ENCODE measurements around the gene MRPS27.

MRPS27 gene

GRCh38 chr5:72206994-72207393 lies 113.0 kb downstream of the MRPS27 start:
- in situ Hi-C loops (cut with MboI; ENCODE audit: low sequenced_read_pairs) = no loop called here

DNA sequence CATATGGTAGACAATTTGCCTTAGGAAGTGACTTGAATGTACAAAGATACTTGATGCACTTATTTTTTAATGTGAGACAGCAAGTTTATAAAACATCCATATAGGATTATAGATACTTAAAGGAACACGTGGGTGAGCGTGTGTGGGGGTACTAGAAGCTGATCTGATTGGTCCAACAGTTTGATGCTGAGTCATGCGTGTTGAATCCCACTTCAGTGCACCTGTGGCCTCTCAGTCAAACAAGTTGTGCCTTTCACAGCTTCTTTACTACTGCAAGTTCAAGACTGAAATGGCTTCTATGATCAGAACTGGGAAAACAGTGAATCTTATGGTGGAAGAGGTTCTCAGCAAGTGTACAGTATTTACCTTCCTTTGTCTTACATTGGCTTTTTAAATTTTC lies 113.9 kb downstream of the MRPS27 start:
- in situ Hi-C loops (cut with MboI; ENCODE audit: low sequenced_read_pairs) = no loop called here

- in situ Hi-C loops (cut with MboI; ENCODE audit: low sequenced_read_pairs) = no loop called here
Measured at GRCh38 chr5:72205431-72206009, 114.5 kb downstream of the MRPS27 start.

GRCh38 chr5:72204946-72205345 lies 115.1 kb downstream of the MRPS27 start:
- in situ Hi-C loops (cut with MboI; ENCODE audit: low sequenced_read_pairs) = no loop called here

GRCh38 chr5:72203251-72203845 lies 116.7 kb downstream of the MRPS27 start:
- in situ Hi-C loops (cut with MboI; ENCODE audit: low sequenced_read_pairs) = no loop called here

DNA sequence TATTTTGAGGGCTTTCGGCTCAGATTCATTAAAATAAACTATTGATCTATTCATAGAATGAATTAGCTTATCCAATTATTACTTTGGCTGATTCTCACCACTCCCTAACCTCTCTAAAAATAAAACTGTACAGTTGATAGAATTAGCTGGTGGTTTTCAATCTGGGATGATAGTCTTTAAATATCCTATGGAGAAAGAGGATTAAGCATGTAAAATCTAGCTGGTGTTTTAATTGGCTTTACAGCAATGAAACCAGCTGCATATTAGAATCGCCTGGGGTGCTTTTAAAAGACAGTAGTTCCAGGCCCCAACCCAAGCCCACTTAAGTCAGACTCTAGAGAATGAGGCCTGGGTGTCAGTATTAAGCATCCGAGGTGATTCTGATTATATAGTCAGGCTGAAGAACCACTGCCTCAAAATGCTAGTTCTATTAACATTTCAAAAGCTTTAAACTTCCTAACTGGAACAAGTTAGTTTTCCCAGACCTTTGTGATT lies 117.7 kb downstream of the MRPS27 start:
- in situ Hi-C loops (cut with MboI; ENCODE audit: low sequenced_read_pairs) = no loop called here

- in situ Hi-C loops (cut with MboI; ENCODE audit: low sequenced_read_pairs) = no loop called here
Measured at GRCh38 chr5:72199681-72200080, 120.4 kb downstream of the MRPS27 start.

DNA sequence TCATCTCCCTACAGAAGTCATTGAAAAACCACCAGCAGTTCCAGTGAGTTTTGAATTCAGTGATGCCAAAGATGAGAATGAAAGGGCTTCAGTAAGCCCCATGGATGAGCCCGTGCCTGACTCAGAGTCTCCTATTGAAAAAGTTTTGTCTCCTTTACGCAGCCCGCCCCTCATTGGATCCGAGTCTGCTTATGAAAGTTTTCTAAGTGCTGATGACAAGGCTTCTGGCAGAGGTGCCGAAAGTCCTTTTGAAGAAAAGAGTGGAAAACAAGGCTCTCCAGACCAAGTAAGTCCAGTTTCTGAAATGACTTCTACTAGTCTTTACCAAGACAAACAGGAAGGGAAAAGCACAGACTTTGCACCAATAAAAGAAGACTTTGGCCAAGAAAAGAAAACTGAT lies 122.6 kb downstream of the MRPS27 start:
- in situ Hi-C loops (cut with MboI; ENCODE audit: low sequenced_read_pairs) = no loop called here

DNA sequence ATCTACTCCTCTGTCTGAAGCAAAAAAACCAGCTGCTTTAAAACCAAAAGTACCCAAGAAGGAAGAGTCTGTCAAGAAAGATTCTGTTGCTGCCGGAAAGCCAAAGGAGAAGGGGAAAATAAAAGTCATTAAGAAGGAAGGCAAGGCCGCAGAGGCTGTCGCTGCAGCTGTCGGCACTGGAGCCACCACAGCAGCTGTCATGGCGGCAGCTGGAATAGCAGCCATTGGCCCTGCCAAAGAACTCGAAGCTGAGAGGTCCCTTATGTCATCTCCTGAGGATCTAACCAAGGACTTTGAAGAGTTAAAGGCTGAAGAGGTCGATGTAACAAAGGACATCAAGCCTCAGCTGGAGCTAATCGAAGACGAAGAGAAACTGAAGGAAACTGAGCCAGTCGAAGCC lies 124.5 kb downstream of the MRPS27 start:
- in situ Hi-C loops (cut with MboI; ENCODE audit: low sequenced_read_pairs) = no loop called here

DNA sequence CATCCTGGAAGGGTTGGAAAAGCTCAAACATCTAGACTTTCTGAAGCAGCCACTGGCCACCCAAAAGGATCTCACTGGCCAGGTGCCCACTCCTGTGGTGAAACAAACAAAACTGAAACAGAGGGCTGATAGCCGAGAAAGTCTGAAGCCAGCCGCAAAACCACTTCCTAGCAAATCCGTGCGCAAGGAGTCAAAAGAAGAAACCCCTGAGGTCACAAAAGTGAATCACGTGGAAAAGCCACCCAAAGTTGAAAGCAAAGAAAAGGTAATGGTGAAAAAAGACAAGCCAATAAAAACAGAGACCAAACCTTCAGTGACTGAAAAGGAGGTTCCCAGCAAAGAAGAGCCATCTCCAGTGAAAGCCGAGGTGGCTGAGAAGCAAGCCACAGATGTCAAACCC lies 125.2 kb downstream of the MRPS27 start:
- in situ Hi-C loops (cut with MboI; ENCODE audit: low sequenced_read_pairs) = no loop called here

DNA sequence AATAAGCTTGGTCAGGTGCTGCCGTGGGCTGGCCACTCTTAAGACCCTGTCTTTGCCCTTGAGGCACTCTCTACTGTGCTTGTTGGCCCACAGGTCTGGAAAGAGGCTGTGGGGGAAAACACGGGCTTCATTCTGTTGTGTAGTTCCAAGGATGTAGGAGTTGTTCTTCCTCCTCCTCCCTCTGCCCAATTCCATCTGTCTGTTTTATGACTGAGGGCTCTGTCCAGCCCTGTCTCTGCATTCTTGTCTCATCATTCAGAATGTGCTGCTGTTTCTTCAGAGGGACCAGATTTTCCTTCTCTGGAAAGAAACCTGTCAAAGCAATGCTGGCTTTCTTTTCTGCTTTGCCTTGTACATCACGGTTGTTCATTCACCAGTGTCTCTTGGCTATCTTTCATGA lies 128.6 kb downstream of the MRPS27 start:
- in situ Hi-C loops (cut with MboI; ENCODE audit: low sequenced_read_pairs) = no loop called here

DNA sequence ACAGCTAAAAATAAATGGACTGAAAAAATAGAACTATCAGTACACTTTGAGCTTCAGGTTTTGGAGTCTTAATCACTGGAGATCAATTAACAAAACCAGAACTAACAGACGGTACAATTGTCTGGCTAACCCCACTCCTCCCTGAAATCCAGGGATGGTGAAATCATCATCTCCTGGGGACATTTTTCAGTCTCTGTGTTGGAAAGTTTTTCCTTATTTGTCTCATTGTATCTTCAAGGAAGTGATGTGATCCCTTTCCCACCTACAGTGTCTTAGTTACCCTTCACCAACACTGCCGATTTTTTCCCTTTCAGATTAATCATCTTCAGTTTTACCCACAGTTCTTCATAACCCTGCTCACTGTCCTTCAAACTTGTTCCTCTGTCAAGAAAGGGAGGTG lies 130.9 kb downstream of the MRPS27 start:
- in situ Hi-C loops (cut with MboI; ENCODE audit: low sequenced_read_pairs) = no loop called here

GRCh38 chr5:72188166-72188565 lies 131.9 kb downstream of the MRPS27 start:
- in situ Hi-C loops (cut with MboI; ENCODE audit: low sequenced_read_pairs) = no loop called here

- in situ Hi-C loops (cut with MboI; ENCODE audit: low sequenced_read_pairs) = no loop called here
Measured at GRCh38 chr5:72187388-72188075, 132.5 kb downstream of the MRPS27 start.

DNA sequence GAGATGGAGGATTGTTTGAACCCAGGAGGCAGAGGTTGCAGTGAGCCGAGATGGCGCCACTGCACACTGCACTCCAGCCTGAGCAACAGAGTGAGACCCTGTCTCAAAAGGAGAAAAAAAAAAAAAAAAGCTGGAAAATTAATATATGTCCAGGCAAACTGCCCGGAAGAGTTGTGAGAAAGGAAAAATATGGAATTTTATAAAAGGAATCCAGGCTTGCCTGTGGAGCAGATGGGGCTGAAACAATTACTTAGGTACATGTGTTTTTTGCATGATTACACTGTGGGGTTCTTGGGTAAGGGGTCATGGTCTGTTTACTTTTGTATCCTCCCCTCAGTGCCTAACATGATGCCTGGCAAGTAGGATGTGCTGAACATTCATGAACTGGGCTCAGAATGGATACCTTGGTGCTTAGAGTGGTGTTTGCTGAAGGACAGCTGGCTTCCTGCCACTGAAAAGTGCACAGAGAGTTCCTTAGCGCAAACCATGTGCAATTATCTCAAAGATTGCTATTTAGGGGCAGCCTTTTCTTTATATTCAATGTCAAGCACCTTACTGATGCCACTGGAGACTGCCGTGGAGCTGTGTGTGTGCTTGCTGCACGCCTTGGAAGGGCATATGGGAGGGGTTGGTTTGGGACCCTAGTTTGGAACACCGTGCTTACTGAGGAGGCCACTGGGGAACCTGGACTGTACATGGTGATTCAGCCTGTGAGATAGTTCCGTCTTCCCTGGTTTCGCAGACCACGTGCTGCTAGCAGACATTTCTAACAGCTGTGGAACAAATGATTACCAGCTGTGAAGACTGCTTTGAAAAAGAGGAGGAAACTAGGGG lies 134.3 kb downstream of the MRPS27 start:
- in situ Hi-C loops (cut with MboI; ENCODE audit: low sequenced_read_pairs) = no loop called here

- in situ Hi-C loops (cut with MboI; ENCODE audit: low sequenced_read_pairs) = no loop called here
Measured at GRCh38 chr5:72184408-72184807, 135.6 kb downstream of the MRPS27 start.

GRCh38 chr5:72183101-72183520 lies 136.9 kb downstream of the MRPS27 start:
- in situ Hi-C loops (cut with MboI; ENCODE audit: low sequenced_read_pairs) = no loop called here

DNA sequence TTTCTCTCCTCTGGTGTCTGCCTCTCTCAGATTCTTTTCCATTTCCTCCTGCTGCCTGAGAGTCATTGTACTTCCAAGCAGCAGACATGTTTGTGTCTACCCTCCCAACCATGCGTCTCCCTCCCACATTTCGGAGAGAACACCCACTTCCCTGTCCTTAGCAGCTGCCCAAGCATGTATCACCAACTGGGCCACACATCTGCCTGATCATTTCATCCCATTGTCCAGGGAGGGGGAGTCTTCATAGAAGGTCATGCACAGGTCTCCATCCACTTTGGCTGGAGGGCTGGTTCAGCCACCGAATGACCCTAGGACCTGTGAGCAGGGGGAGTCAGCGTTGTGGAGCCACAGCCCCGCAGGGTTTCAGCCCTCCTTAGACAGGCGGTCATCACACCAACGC lies 137.4 kb downstream of the MRPS27 start:
- in situ Hi-C loops (cut with MboI; ENCODE audit: low sequenced_read_pairs) = no loop called here

DNA sequence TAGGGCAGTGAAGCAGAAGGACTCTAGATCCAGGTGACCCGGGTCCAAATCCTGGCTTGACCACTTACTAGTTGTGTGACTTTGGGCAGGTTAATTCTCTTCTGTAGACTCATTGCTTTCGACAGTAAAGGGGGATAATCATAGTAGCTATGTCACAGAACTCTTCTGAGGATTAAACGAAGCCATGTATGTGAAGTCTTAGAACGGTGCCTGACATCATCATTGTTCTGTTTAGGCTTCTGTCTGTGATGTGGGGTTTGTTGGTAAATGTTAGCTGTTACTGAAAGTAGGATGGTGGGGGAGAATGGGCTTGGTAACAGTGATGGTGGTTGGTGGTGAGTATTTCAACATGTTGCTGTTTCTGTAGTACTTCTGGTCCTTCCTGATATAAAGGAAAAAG lies 139.1 kb downstream of the MRPS27 start:
- in situ Hi-C loops (cut with MboI; ENCODE audit: low sequenced_read_pairs) = no loop called here

- in situ Hi-C loops (cut with MboI; ENCODE audit: low sequenced_read_pairs) = no loop called here
Measured at GRCh38 chr5:72179816-72180440, 140.1 kb downstream of the MRPS27 start.

All from HL-60/S4 treated with phorbol 12-myristate 13-acetate at 8.2 ng/mL for 4 days and 3 days (cell line).